ENCODE results near the gene KLC4. TPM values are rescaled to one million over a fixed set of nuclear protein-coding genes. Genes with fewer than 3 reads are reported as not detected.
A peak's percentile ranks its signal among the peaks of the same experiment; 100 is the strongest.

KLC4 gene
- total and polyA plus RNA-seq, 12 donors = 17.9 to 43.7 (median 28.3) TPM

GRCh38 chr6:43096451-43097097, 37.1 kb downstream of the KLC4 start:
- H3K36me3 ChIP-seq = no peaks in the 10 kb centered on the region
- peak in 1 of 8 donors; percentile 47 for ATAC-seq

GRCh38 chr6:43097098-43097489, 37.7 kb downstream of the KLC4 start:
- WGBS, 2 donors = 29 to 32% methylated on average over 5 of the region's 5 CpGs
- Histone ChIP-seq H3K36me3 (no peaks in the 10 kb centered on the region), H3K27ac (no peak overlapping the region), H3K9me3 (no peaks in the 10 kb centered on the region), H3K4me1 (peaks cover 0 to 21% (median 4%) of the 10 kb centered on the region in 9 donors), H3K4me3 (no peak overlapping the region), H3K27me3 (no peaks in the 10 kb centered on the region)
- DNase-seq (no peak), ATAC-seq (no peak)
- TF ChIP-seq, protein P1, sequence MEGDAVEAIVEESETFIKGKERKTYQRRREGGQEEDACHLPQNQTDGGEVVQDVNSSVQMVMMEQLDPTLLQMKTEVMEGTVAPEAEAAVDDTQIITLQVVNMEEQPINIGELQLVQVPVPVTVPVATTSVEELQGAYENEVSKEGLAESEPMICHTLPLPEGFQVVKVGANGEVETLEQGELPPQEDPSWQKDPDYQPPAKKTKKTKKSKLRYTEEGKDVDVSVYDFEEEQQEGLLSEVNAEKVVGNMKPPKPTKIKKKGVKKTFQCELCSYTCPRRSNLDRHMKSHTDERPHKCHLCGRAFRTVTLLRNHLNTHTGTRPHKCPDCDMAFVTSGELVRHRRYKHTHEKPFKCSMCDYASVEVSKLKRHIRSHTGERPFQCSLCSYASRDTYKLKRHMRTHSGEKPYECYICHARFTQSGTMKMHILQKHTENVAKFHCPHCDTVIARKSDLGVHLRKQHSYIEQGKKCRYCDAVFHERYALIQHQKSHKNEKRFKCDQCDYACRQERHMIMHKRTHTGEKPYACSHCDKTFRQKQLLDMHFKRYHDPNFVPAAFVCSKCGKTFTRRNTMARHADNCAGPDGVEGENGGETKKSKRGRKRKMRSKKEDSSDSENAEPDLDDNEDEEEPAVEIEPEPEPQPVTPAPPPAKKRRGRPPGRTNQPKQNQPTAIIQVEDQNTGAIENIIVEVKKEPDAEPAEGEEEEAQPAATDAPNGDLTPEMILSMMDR (IDR thresholded peaks at IDR 0.05) = no peak
- intact Hi-C loops (cut with DNase I) = no loop called here

More at GRCh38 chr6:43096451-43097097, 37.1 kb downstream of the KLC4 start:
- Histone ChIP-seq H3K4me1 (peaks cover 0 to 21% (median 4%) of the 10 kb centered on the region in 9 donors), H3K27ac (no peak overlapping the region), H3K4me3 (no peak overlapping the region), H3K27me3 (no peaks in the 10 kb centered on the region), H3K9me3 (no peaks in the 10 kb centered on the region)
- 55 to 61% methylated on average over 8 of the region's 8 CpGs for WGBS, 2 donors
- intact Hi-C loops (cut with DNase I) = no loop called here
- DNase-seq = no peak
- TF ChIP-seq, protein P1 (IDR thresholded peaks at IDR 0.05) = no peak

DNA sequence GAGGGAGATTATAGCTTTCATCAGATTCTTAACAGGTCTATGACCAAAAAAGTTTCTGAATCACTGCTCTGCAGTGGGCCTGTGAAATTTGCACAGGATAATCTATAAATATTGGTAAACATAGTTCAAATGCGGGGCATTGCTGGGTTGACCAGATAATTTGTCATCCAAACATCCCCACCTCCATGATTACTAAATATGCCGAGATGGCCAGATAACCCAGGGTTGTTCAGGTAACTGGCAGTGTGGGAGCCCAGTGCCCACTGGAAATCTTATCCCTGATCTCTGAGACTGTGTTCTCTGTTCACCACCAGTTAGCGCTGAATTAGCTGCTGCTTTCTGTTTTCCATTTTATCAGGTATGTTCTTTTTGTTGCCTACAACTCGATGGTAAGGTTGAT, 38.1 kb downstream of the KLC4 start:
- no peak for DNase-seq
- ATAC-seq = no peak
- Histone ChIP-seq H3K9me3 (no peaks in the 10 kb centered on the region), H3K36me3 (no peaks in the 10 kb centered on the region), H3K4me1 (peaks cover 0 to 21% (median 4%) of the 10 kb centered on the region in 9 donors), H3K27me3 (no peaks in the 10 kb centered on the region), H3K4me3 (no peak overlapping the region), H3K27ac (no peak overlapping the region)
- WGBS, 2 donors = 87 to 89% methylated on average over 4 of the region's 4 CpGs
- TF ChIP-seq, protein P1 (IDR thresholded peaks at IDR 0.05) = no peak
- intact Hi-C loops (cut with DNase I) = no loop called here

GRCh38 chr6:43101497-43101896, 42.1 kb downstream of the KLC4 start:
- intact Hi-C loops (cut with DNase I) = no loop called here
- DNase-seq (no peak), ATAC-seq (no peak)
- 75 to 78% methylated on average over 4 of the region's 4 CpGs for WGBS, 2 donors
- Histone ChIP-seq H3K4me1 (peaks cover 0 to 12% (median 4%) of the 10 kb centered on the region in 9 donors), H3K27ac (no peak overlapping the region), H3K4me3 (no peak overlapping the region), H3K9me3 (no peaks in the 10 kb centered on the region), H3K36me3 (no peaks in the 10 kb centered on the region), H3K27me3 (no peaks in the 10 kb centered on the region)
- TF ChIP-seq, protein P1 (IDR thresholded peaks at IDR 0.05) = no peak

Measured in heart right ventricle (tissue), 16 donors.